OCI-LY3 (cell line): Measurements from ENCODE around the gene KPNB1.

Source experiments
- CTCF ChIP-seq: fragments of 200-600, 300-600 bp; sonication (generic); IDR thresholded peaks from 2 replicates; pipeline ENCODE4 v1.5.1; 2014; ENCODE audit warnings: antibody characterized with exemption, low read length, low read depth
- EZH2phosphoT487 ChIP-seq: fragments of 200-600 bp; shearing (Covaris generic); IDR thresholded peaks from 2 replicates; pipeline ENCODE4 v1.6.1; 2018; ENCODE audit warnings: antibody characterized with exemption, mixed run types, low read depth

- no peak for TF ChIP-seq CTCF
- TF ChIP-seq EZH2phosphoT487 = no peak
Measured at GRCh38 chr17:47686276-47686635, 36.5 kb downstream of the KPNB1 start.
